ENCODE data around the gene DEPDC5.
A peak's percentile ranks its signal among the peaks of the same experiment; 100 is the strongest.

Gene DEPDC5

GRCh38 chr22:31926024-31926423 is 172.2 kb downstream of the DEPDC5 start:
- no peak for DNase-seq (ENCODE audit: extremely low spot score)
- ChIA-PET POLR2A (interaction anchor here (0.9 kb wide), 1 partner anchor 44 kb away, joined by 3 read pairs; no protein-coding TSS in a partner anchor), CTCF (no interaction called here)
- no peak for TF ChIP-seq LEF1 (IDR thresholded peaks at IDR 0.05; ENCODE audit: borderline replicate concordance)
- TF ChIP-seq FOXA1 (IDR thresholded peaks at IDR 0.05) = no peak
- no peak for TF ChIP-seq CTBP1 (IDR thresholded peaks at IDR 0.05; ENCODE audit: borderline replicate concordance)
- no peak for TF ChIP-seq FOXK2 (IDR thresholded peaks at IDR 0.05)
- no peak for TF ChIP-seq L3MBTL2 (conservative IDR thresholded peaks at IDR 0.05)
- TF ChIP-seq ARNT (IDR thresholded peaks at IDR 0.05) = no peak
- TF ChIP-seq SP1 (IDR thresholded peaks at IDR 0.05) = no peak
- no peak for TF ChIP-seq NFRKB (IDR thresholded peaks at IDR 0.05)
- TF ChIP-seq ELF4 (IDR thresholded peaks at IDR 0.05) = no peak
- TF ChIP-seq HDGF (IDR thresholded peaks at IDR 0.05; ENCODE audit: borderline replicate concordance) = no peak
- no peak for TF ChIP-seq TARDBP (IDR thresholded peaks at IDR 0.05)
- no peak for TF ChIP-seq SUZ12 (IDR thresholded peaks at IDR 0.05)
- TF ChIP-seq ZNF384 (IDR thresholded peaks at IDR 0.05) = no peak
- no peak for TF ChIP-seq FOXM1 (IDR thresholded peaks at IDR 0.05; ENCODE audit: borderline replicate concordance)
- no peak for TF ChIP-seq BHLHE40 (IDR thresholded peaks at IDR 0.05; ENCODE audit: borderline replicate concordance)

DNA sequence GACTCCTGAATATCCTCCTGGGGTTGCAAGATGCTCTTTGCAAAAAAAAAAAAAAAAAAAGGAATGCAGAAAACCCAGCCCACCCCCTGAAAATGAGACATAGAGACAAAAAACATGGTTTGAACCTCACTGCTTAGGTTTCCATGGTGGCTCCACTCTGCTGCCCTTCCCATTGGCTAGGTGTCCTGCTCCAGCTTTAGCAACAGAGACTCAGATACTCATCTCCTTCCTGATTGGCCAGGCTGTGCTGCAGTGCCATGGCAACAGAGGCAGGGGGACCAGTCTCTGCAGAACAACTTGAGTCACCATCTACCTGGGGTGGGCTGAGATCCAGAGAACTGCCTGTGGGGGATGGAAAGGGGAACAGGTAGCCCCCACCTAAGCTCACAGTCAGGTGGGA is 173.2 kb downstream of the DEPDC5 start:
- ChIA-PET POLR2A (interaction anchor here (0.9 kb wide), 1 partner anchor 43 kb away, joined by 3 read pairs; no protein-coding TSS in a partner anchor), CTCF (no interaction called here)
- TF ChIP-seq ZNF384 (IDR thresholded peaks at IDR 0.05) (0 out of 2 replicates have a peak, but pooled peaks have one; percentile 18), TARDBP (IDR thresholded peaks at IDR 0.05) (no peak), ARNT (IDR thresholded peaks at IDR 0.05) (no peak)
- peak; percentile 74 for DNase-seq (ENCODE audit: extremely low spot score)

DNA sequence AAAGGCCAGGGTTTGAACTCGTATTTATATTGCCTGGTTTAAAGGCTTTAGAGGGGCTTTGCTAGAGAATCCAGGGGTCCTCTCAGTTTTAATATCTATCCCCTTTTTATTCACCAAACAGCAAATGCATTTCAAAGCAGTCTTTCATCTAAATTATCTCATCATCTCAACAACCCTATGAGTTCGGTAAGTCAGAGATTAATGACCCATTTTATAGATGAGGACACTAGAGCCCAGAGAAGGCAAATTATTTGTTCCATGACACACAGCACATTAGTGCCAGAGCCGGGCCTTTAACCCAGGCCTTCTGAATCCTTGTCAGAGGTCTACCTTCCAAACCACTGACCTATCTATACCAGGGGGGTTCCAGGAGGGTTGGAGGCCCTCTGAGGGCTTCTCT is 173.7 kb downstream of the DEPDC5 start:
- TF ChIP-seq ARNT (IDR thresholded peaks at IDR 0.05) = no peak
- TF ChIP-seq CTBP1 (IDR thresholded peaks at IDR 0.05; ENCODE audit: borderline replicate concordance) = no peak
- TF ChIP-seq BHLHE40 (IDR thresholded peaks at IDR 0.05; ENCODE audit: borderline replicate concordance) = no peak
- no peak for TF ChIP-seq FOXM1 (IDR thresholded peaks at IDR 0.05; ENCODE audit: borderline replicate concordance)
- TF ChIP-seq L3MBTL2 (conservative IDR thresholded peaks at IDR 0.05) = no peak
- TF ChIP-seq SUZ12 (IDR thresholded peaks at IDR 0.05) = no peak
- no peak for TF ChIP-seq ELF4 (IDR thresholded peaks at IDR 0.05)
- TF ChIP-seq SP1 (IDR thresholded peaks at IDR 0.05) = no peak
- ChIA-PET CTCF (no interaction called here), POLR2A (no interaction called here)
- DNase-seq (ENCODE audit: extremely low spot score) = no peak

DNA sequence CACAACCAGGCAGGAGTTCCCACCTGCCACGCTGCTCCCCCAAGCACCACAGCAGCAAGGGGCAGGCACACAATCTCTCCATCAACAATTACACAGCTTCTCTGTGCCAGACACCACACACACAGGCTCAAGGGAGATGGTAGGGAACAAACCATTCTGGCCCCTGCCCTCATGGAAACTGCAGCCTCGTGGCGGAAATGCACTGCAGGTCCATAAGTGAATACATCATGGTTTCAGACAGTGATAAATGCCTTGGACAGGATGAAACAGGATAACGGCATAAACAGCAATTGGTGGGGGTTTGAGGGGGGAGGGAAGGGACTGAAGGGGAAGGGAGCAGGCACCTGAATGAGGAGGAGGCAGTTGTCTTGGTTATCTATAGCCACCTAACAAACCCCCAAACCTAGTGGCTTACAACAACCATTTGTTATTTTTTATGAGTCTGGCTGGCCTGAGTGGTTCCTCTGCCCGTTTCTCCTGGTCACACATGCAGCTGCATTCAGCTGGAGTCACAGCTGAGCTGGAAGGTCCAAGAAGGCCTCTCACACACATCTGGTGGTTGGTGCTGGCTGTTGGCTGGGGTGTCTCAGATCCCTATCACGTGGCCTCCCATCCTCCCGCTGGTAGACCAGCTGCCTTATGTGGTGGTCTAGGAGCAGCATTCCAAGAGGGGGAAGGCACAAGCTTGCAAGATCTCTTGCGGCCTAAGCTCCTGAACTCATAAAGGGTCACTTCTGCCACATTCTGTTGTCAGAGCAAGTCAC is 175.5 kb downstream of the DEPDC5 start:
- POLR2A ChIA-PET = interaction anchor here (1.5 kb wide), 1 partner anchor 9 kb away, joined by 5 read pairs; no protein-coding TSS in a partner anchor
- CTCF ChIA-PET = interaction anchor here (0.7 kb wide), 2 partner anchors 212 to 1480 kb away, joined by 3 read pairs; no protein-coding TSS in a partner anchor
- TF ChIP-seq PKNOX1 (IDR thresholded peaks at IDR 0.05) = peak; percentile 41; the same call in 1 of the 2 replicates
- TF ChIP-seq NFRKB (IDR thresholded peaks at IDR 0.05) = no peak
- DNase-seq (ENCODE audit: extremely low spot score) = no peak

GRCh38 chr22:31932863-31933262 is 179.0 kb downstream of the DEPDC5 start:
- CTCF ChIA-PET = no interaction called here
- DNase-seq (ENCODE audit: extremely low spot score) = no peak

GRCh38 chr22:31933406-31933805 is 179.6 kb downstream of the DEPDC5 start:
- ChIA-PET POLR2A (no interaction called here), CTCF (no interaction called here)
- TF ChIP-seq HDGF (IDR thresholded peaks at IDR 0.05; ENCODE audit: borderline replicate concordance) = no peak
- no peak for TF ChIP-seq FOXM1 (IDR thresholded peaks at IDR 0.05; ENCODE audit: borderline replicate concordance)
- TF ChIP-seq BHLHE40 (IDR thresholded peaks at IDR 0.05; ENCODE audit: borderline replicate concordance) = no peak
- TF ChIP-seq L3MBTL2 (conservative IDR thresholded peaks at IDR 0.05) = no peak
- no peak for TF ChIP-seq ZNF384 (IDR thresholded peaks at IDR 0.05)
- TF ChIP-seq PKNOX1 (IDR thresholded peaks at IDR 0.05) = no peak
- TF ChIP-seq LEF1 (IDR thresholded peaks at IDR 0.05; ENCODE audit: borderline replicate concordance) = no peak
- TF ChIP-seq FOXK2 (IDR thresholded peaks at IDR 0.05) = no peak
- DNase-seq (ENCODE audit: extremely low spot score) = no peak

More at GRCh38 chr22:31932863-31933262, 179.0 kb downstream of the DEPDC5 start:
- POLR2A ChIA-PET = no interaction called here
- TF ChIP-seq FOXM1 (IDR thresholded peaks at IDR 0.05; ENCODE audit: borderline replicate concordance) = no peak
- TF ChIP-seq FOXA1 (IDR thresholded peaks at IDR 0.05) = no peak
- TF ChIP-seq ARNT (IDR thresholded peaks at IDR 0.05) = no peak
- TF ChIP-seq TARDBP (IDR thresholded peaks at IDR 0.05) = no peak
- TF ChIP-seq L3MBTL2 (conservative IDR thresholded peaks at IDR 0.05) = no peak
- no peak for TF ChIP-seq HDGF (IDR thresholded peaks at IDR 0.05; ENCODE audit: borderline replicate concordance)
- no peak for TF ChIP-seq FOXK2 (IDR thresholded peaks at IDR 0.05)
- TF ChIP-seq NFRKB (IDR thresholded peaks at IDR 0.05) = no peak
- no peak for TF ChIP-seq SUZ12 (IDR thresholded peaks at IDR 0.05)
- TF ChIP-seq LEF1 (IDR thresholded peaks at IDR 0.05; ENCODE audit: borderline replicate concordance) = no peak
- no peak for TF ChIP-seq CTBP1 (IDR thresholded peaks at IDR 0.05; ENCODE audit: borderline replicate concordance)
- no peak for TF ChIP-seq BHLHE40 (IDR thresholded peaks at IDR 0.05; ENCODE audit: borderline replicate concordance)
- no peak for TF ChIP-seq ELF4 (IDR thresholded peaks at IDR 0.05)
- TF ChIP-seq ZNF384 (IDR thresholded peaks at IDR 0.05) = no peak
- TF ChIP-seq SP1 (IDR thresholded peaks at IDR 0.05) = no peak

All from HEK293T (cell line).